Large intestine (tissue), 3 donors: ENCODE results near the gene C11orf91. TPM values are rescaled to one million over a fixed set of nuclear protein-coding genes. Genes with fewer than 3 reads are reported as not detected.

Experiments
- DNase-seq, 2 donors: peaks; one replicate each; pipeline versions ENCODE4 v3.0.0 to v3.0.0-alpha.2; 2013
- H3K27ac ChIP-seq: one replicate; pipeline ENCODE4 v1.5.1; 2013; ENCODE audit warnings: low read length
- H3K27me3 ChIP-seq: 2 replicates; pipeline ENCODE4 v1.6.1; 2013; ENCODE audit warnings: low read length; ENCODE audit not compliant: control insufficient read depth, insufficient read depth
- H3K36me3 ChIP-seq: 2 replicates; pipeline ENCODE4 v1.6.1; 2013; ENCODE audit warnings: low read length; ENCODE audit not compliant: control insufficient read depth, insufficient read depth
- H3K4me1 ChIP-seq: one replicate; pipeline ENCODE4 v1.6.1; 2013; ENCODE audit warnings: low read length; ENCODE audit not compliant: control insufficient read depth, insufficient read depth
- H3K4me3 ChIP-seq: one replicate; pipeline ENCODE4 v1.5.1; 2013; ENCODE audit warnings: low read length
- H3K9me3 ChIP-seq: one replicate; pipeline ENCODE4 v1.6.1; 2013; ENCODE audit warnings: mild to moderate bottlenecking, low read depth, low read length, moderate library complexity; ENCODE audit not compliant: control insufficient read depth
- WGBS: methylation state at CpG from one replicate; pipeline ENCODE4 v1.1.5; 2013; ENCODE audit warnings: low lambda C conversion rate; ENCODE audit not compliant: insufficient coverage; 5-methylcytosine and 5-hydroxymethylcytosine counted together
- polyA plus RNA-seq: library from polyadenylated mRNA; unstranded; fragments of 120-200 nt; gene quantifications from one replicate; pipeline ENCODE4 v1.2.1, GENCODE V29; 2013

Gene C11orf91
- polyA plus RNA-seq, 1 donor = not detected

DNA sequence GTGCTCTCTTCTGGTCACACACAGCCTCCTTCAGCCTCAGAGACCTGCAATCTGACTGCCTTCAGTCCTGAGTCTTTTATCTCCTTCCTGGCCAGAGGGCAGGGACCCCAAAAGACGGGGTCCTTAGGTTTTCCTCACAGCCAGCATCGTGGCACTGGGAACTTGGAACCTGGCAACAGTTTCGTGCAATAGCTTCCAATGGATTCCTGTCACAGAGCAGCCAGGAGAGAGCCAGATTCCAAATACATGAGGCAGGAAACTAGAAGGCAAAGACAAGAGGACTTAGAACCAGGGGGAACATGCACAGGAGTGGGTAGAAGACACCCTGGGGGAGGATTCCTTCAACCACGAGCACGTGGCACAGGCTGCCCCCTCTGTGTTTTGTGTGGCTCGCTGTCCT, 48.6 kb downstream of the C11orf91 start:
- WGBS = no CpG with 5 or more reads among the region's 6 CpGs
- Histone ChIP-seq H3K27ac (no peak overlapping the region), H3K4me3 (no peak overlapping the region), H3K36me3 (no peaks in the 10 kb centered on the region), H3K27me3 (no peaks in the 10 kb centered on the region), H3K4me1 (no peaks in the 10 kb centered on the region), H3K9me3 (no peaks in the 10 kb centered on the region)
- DNase-seq = no peak

DNA sequence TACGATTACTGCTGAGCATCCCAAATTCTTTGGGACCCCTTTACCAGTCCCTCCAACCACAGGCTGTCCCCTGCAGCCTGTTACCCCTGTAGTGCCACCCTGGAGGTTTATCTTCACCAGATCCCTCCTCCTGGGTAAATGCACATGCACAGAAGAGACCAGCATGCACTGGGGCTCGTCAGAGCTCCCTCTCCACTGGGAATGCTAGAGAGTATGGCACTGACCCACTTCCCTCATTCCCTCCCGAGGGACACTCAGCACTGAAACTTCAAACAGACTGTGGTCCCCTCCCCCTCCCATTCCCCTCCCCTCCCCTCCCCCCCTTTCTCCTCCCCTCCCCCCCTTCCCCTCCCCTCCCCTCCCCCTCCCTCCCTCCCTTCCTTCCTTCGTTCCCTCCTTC, 49.1 kb downstream of the C11orf91 start:
- Histone ChIP-seq H3K36me3 (no peaks in the 10 kb centered on the region), H3K9me3 (no peaks in the 10 kb centered on the region), H3K4me3 (no peak overlapping the region), H3K27me3 (no peaks in the 10 kb centered on the region), H3K27ac (no peak overlapping the region), H3K4me1 (no peaks in the 10 kb centered on the region)
- no CpG with 5 or more reads among the region's 4 CpGs for WGBS
- no peak for DNase-seq

DNA sequence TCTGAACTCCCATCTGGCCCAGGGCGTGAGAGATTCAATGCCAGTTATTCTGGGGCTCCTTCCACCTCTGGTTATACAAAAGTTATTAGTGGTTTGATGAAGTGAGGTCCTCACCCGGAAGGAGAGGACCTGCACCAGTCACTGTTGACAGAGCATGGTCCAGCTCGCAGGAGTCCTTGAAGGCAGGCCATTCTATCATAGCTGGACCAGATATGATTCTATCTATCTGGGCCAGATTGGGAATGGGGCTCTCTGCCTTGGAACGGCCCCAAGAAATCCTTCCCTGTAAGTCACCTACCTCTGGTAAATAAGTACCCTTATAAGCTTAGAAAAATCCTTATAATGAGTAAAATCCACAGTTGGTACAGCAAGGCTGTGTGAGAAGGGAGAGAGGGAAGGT, 50.7 kb downstream of the C11orf91 start:
- DNase-seq = no peak
- H3K4me3 ChIP-seq = no peak overlapping the region
- no peaks in the 10 kb centered on the region for H3K9me3 ChIP-seq
- no peaks in the 10 kb centered on the region for H3K27me3 ChIP-seq
- no peak overlapping the region for H3K27ac ChIP-seq
- no CpG with 5 or more reads among the region's 4 CpGs for WGBS
- no peaks in the 10 kb centered on the region for H3K4me1 ChIP-seq
- no peaks in the 10 kb centered on the region for H3K36me3 ChIP-seq

Other genes with a start within 250 kb of the C11orf91 start
- 121 TPM for gene CD59, start 35.6 kb upstream of the C11orf91 start, polyA plus RNA-seq
- gene FBXO3, start 73.7 kb upstream of the C11orf91 start, polyA plus RNA-seq = 37.5 TPM
- 11.8 TPM for gene LMO2, start 191.2 kb upstream of the C11orf91 start, polyA plus RNA-seq